CD4-positive, alpha-beta T cell treated with Interleukin-15 for 1 hour (primary cell): ENCODE measurements around the gene CLEC4G.
A peak's percentile ranks its signal among the peaks of the same experiment; 100 is the strongest.

Source experiments
- DNase-seq: peaks from one replicate; pipeline ENCODE4 v3.0.0-alpha.2; 2020

CLEC4G gene

GRCh38 chr19:7691497-7691896 lies 40.4 kb downstream of the CLEC4G start:
- DNase-seq: peak; percentile 34

GRCh38 chr19:7690779-7691258 lies 41.1 kb downstream of the CLEC4G start:
- DNase-seq: peak; percentile 41

GRCh38 chr19:7689165-7689564 lies 42.7 kb downstream of the CLEC4G start:
- DNase-seq: no peak

- no peak for DNase-seq
Observed at GRCh38 chr19:7687177-7687576, 44.7 kb downstream of the CLEC4G start.

- no peak for DNase-seq
Observed at GRCh38 chr19:7685546-7686445, 46.1 kb downstream of the CLEC4G start.

- DNase-seq: no peak
Observed at GRCh38 chr19:7682175-7682855, 49.6 kb downstream of the CLEC4G start.

- DNase-seq: peak; percentile 89
Observed at GRCh38 chr19:7681340-7682174, 50.4 kb downstream of the CLEC4G start.

GRCh38 chr19:7680606-7681339 lies 51.1 kb downstream of the CLEC4G start, which contains the start of gene TRAPPC5:
TSS of gene TRAPPC5 (plus strand) at chr19:7680833. CDS start at chr19:7682254, 1,421 bp downstream.
- peak; percentile 90 for DNase-seq

GRCh38 chr19:7679771-7680605 lies 51.9 kb downstream of the CLEC4G start:
- DNase-seq: peak; percentile 13

GRCh38 chr19:7678971-7679751 lies 52.7 kb downstream of the CLEC4G start:
- peak; percentile 82 for DNase-seq
